Ammon's horn (tissue), 1 donor: ENCODE results near the gene KRT36.
A peak's percentile ranks its signal among the peaks of the same experiment; 100 is the strongest.

ENCODE experiments used
- DNase-seq: peaks from one replicate; pipeline ENCODE4 v3.0.0-alpha.2; 2016; ENCODE audit warnings: low spot score

The KRT36 gene

GRCh38 chr17:41476866-41477815 lies 12.6 kb downstream of the KRT36 start:
- no peak for DNase-seq

GRCh38 chr17:41475421-41475820 lies 14.3 kb downstream of the KRT36 start:
- no peak for DNase-seq

GRCh38 chr17:41474863-41475262 lies 14.8 kb downstream of the KRT36 start:
- no peak for DNase-seq

GRCh38 chr17:41468346-41468745 lies 21.4 kb downstream of the KRT36 start:
- DNase-seq, result no peak

- no peak for DNase-seq
These were observed 22.1 kb downstream of the KRT36 start for GRCh38 chr17:41467561-41467960.

GRCh38 chr17:41466988-41467387 lies 22.7 kb downstream of the KRT36 start, which contains the start of gene KRT32:
Gene KRT32, minus strand, starts transcription at chr17:41467386. Its CDS starts 61 bp downstream, at chr17:41467325.
- no peak for DNase-seq

GRCh38 chr17:41464682-41465081 lies 25.0 kb downstream of the KRT36 start:
- peak; percentile 45 for DNase-seq

- DNase-seq, result no peak
These were observed 25.5 kb downstream of the KRT36 start for GRCh38 chr17:41464173-41464572.

- no peak for DNase-seq
These were observed 26.0 kb downstream of the KRT36 start for GRCh38 chr17:41463746-41464145.

- no peak for DNase-seq
These were observed 27.0 kb downstream of the KRT36 start for GRCh38 chr17:41462705-41463104.

GRCh38 chr17:41457676-41458075 lies 32.0 kb downstream of the KRT36 start:
- no peak for DNase-seq

GRCh38 chr17:41456204-41456603 lies 33.5 kb downstream of the KRT36 start:
- no peak for DNase-seq

- DNase-seq, result peak; percentile 21
These were observed 34.5 kb downstream of the KRT36 start for GRCh38 chr17:41455236-41455635.

- no peak for DNase-seq
These were observed 36.6 kb downstream of the KRT36 start for GRCh38 chr17:41453066-41453465.

- DNase-seq, result no peak
These were observed 37.4 kb downstream of the KRT36 start for GRCh38 chr17:41452281-41452680.

GRCh38 chr17:41451154-41451728 lies 38.5 kb downstream of the KRT36 start:
- DNase-seq, result no peak

- no peak for DNase-seq
These were observed 40.7 kb downstream of the KRT36 start for GRCh38 chr17:41449008-41449407.

GRCh38 chr17:41448506-41448905 lies 41.2 kb downstream of the KRT36 start:
- no peak for DNase-seq

- DNase-seq, result no peak
These were observed 42.9 kb downstream of the KRT36 start for GRCh38 chr17:41446806-41447205.

- DNase-seq, result no peak
These were observed 45.1 kb downstream of the KRT36 start for GRCh38 chr17:41444640-41445039.

GRCh38 chr17:41444186-41444585 lies 45.5 kb downstream of the KRT36 start:
- DNase-seq, result no peak

GRCh38 chr17:41442739-41443138 lies 47.0 kb downstream of the KRT36 start:
- no peak for DNase-seq

GRCh38 chr17:41440531-41441033 lies 49.1 kb downstream of the KRT36 start, which contains the start of gene KRT38:
Gene KRT38, minus strand, starts transcription at chr17:41440983. Its CDS starts 62 bp downstream, at chr17:41440921.
- DNase-seq, result no peak
